CD14-positive monocyte (primary cell): Measurements from ENCODE around the gene CRAT. TPM values are rescaled to one million over a fixed set of nuclear protein-coding genes. Genes with fewer than 3 reads are reported as not detected.

Experiments used
- DNase-seq, 3 donors: peaks; one replicate each; pipeline ENCODE4 v3.0.0-alpha.2; 2011 to 2022
- H2AFZ ChIP-seq: 2 replicates; pipeline ENCODE4 v1.6.0; 2012; ENCODE audit warnings: mild to moderate bottlenecking, low read depth, low read length, inconsistent platforms; ENCODE audit not compliant: insufficient read depth, poor library complexity, severe bottlenecking
- H3K27ac ChIP-seq, 2 donors: 1 replicate in 1 of 2; 2 replicates in 1 of 2; pipeline ENCODE4 v1.5.1; 2012 to 2013; ENCODE audit warnings: low read length in 2 of 2, control low read depth in 1 of 2, inconsistent platforms in 1 of 2, low read depth in 1 of 2, mild to moderate bottlenecking in 1 of 2
- H3K27me3 ChIP-seq, 2 donors: one replicate each; pipeline versions ENCODE4 v1.6.0 to v1.6.1; 2011 to 2013; ENCODE audit warnings: low read length in 2 of 2; ENCODE audit not compliant: control insufficient read depth in 2 of 2, insufficient read depth in 2 of 2
- H3K36me3 ChIP-seq, 2 donors: replicated peaks in 1 of 2; 1 replicate in 1 of 2; 2 replicates in 1 of 2; pipeline versions ENCODE4 v1.5.1 to v1.6.1; 2012 to 2013; ENCODE audit warnings: low read length in 2 of 2, control low read depth in 1 of 2, inconsistent platforms in 1 of 2, mild to moderate bottlenecking in 1 of 2; ENCODE audit not compliant: insufficient read depth in 2 of 2, control insufficient read depth in 1 of 2
- H3K4me1 ChIP-seq, 2 donors: 1 replicate in 1 of 2; 2 replicates in 1 of 2; pipeline versions ENCODE4 v1.5.1 to v1.6.1; 2012 to 2013; ENCODE audit warnings: low read length in 2 of 2, control low read depth in 1 of 2, inconsistent platforms in 1 of 2, mild to moderate bottlenecking in 1 of 2, moderate library complexity in 1 of 2; ENCODE audit not compliant: insufficient read depth in 2 of 2, control insufficient read depth in 1 of 2
- H3K4me2 ChIP-seq: replicated peaks from 2 replicates; pipeline ENCODE3; 2012; ENCODE audit warnings: low read length, moderate library complexity, mild to moderate bottlenecking; ENCODE audit not compliant: poor library complexity, severe bottlenecking; ENCODE audit errors: extremely low read depth
- H3K4me3 ChIP-seq, 3 experiments: fragments of 200-600 bp in 1 of 3; sonication (generic) in 1 of 3; replicated peaks in 1 of 3; 1 replicate in 2 of 3; 2 replicates in 1 of 3; pipeline ENCODE4 v1.5.1; 2011 to 2013; ENCODE audit warnings: low read length in 3 of 3, mild to moderate bottlenecking in 3 of 3, control low read depth in 2 of 3, low read depth in 2 of 3, inconsistent platforms in 1 of 3, moderate library complexity in 1 of 3
- H3K79me2 ChIP-seq: 2 replicates; pipeline ENCODE4 v1.6.0; 2012; ENCODE audit warnings: mild to moderate bottlenecking, control low read depth, inconsistent platforms, low read length, moderate library complexity; ENCODE audit not compliant: insufficient read depth
- H3K9ac ChIP-seq: 2 replicates; pipeline ENCODE4 v1.6.0; 2017; ENCODE audit warnings: low read length, mild to moderate bottlenecking; ENCODE audit not compliant: insufficient read depth, poor library complexity, severe bottlenecking
- H3K9me3 ChIP-seq, 2 donors: replicated peaks in 1 of 2; 1 replicate in 1 of 2; 2 replicates in 1 of 2; pipeline versions ENCODE4 v1.5.1 to v1.6.1; 2012 to 2013; ENCODE audit warnings: low read length in 2 of 2, control low read depth in 1 of 2; ENCODE audit not compliant: control insufficient read depth in 1 of 2, insufficient read depth in 1 of 2
- H4K20me1 ChIP-seq: 2 replicates; pipeline ENCODE4 v1.6.0; 2012; ENCODE audit warnings: mild to moderate bottlenecking, low read length, control low read depth, moderate library complexity; ENCODE audit not compliant: insufficient read depth
- H3K27ac Mint-ChIP-seq, 7 donors: one replicate each; pipeline ENCODE4 v1.8.0; 2020; ENCODE audit warnings: mild to moderate bottlenecking in 7 of 7, mixed read lengths in 7 of 7, moderate library complexity in 6 of 7, inconsistent platforms in 2 of 7
- H3K27me3 Mint-ChIP-seq, 3 donors: one replicate each; pipeline ENCODE4 v1.8.0; 2021 to 2022; ENCODE audit warnings: low read depth in 3 of 3, mild to moderate bottlenecking in 3 of 3, mixed read lengths in 3 of 3, moderate library complexity in 3 of 3, inconsistent platforms in 1 of 3
- H3K36me3 Mint-ChIP-seq, 2 donors: one replicate each; pipeline ENCODE4 v1.8.0; 2020; ENCODE audit warnings: mixed read lengths in 2 of 2, inconsistent platforms in 1 of 2, mild to moderate bottlenecking in 1 of 2
- H3K4me1 Mint-ChIP-seq: one replicate; pipeline ENCODE4 v1.8.0; 2020; ENCODE audit warnings: mild to moderate bottlenecking, mixed read lengths
- H3K4me3 Mint-ChIP-seq, 2 donors: one replicate each; pipeline ENCODE4 v1.8.0; 2020; ENCODE audit warnings: mild to moderate bottlenecking in 2 of 2, mixed read lengths in 2 of 2, moderate library complexity in 1 of 2
- H3K9me3 Mint-ChIP-seq, 7 donors: one replicate each; pipeline ENCODE4 v1.8.0; 2020 to 2022; ENCODE audit warnings: mixed read lengths in 7 of 7, mild to moderate bottlenecking in 6 of 7, moderate library complexity in 6 of 7, inconsistent platforms in 2 of 7
- CTCF ChIP-seq: fragments of 200-600 bp; IDR thresholded peaks from one replicate; pipeline ENCODE4 v1.8.0; 2022; ENCODE audit warnings: antibody characterized with exemption, mild to moderate bottlenecking
- WGBS: methylation state at CpG from one replicate; pipeline ENCODE4 v1.1.5; 2013; ENCODE audit warnings: missing lambda C conversion rate; ENCODE audit not compliant: insufficient coverage; 5-methylcytosine and 5-hydroxymethylcytosine counted together
- intact Hi-C, 2 donors: fragments of 100-400 bp; cut with micrococcal nuclease; formaldehyde crosslinking; loops; one replicate each; pipeline versions ENCODE4 v1.15.0 to v1.15.1; 2023
- polyA plus RNA-seq, 3 donors: library from polyadenylated mRNA; depleted of rRNA in 1 of 3; unstranded in 2 of 3; stranded (reverse) in 1 of 3; fragments of 300-500 nt in 2 of 3; fragments of >200 nt in 1 of 3; fragmentation: Illumina TruSeq in 2 of 3; gene quantifications; 1 replicate in 2 of 3; 2 replicates in 1 of 3; pipeline ENCODE4 v1.2.3, GENCODE V29; 2012 to 2021

The CRAT gene
- polyA plus RNA-seq, 3 donors: 12.2 to 19.4 (median 15.0) TPM

- no peak overlapping the region for H3K4me2 ChIP-seq
- H4K20me1 ChIP-seq: no peaks in the 10 kb centered on the region
- peaks cover 23 to 28% of the 10 kb centered on the region in 2 donors for H3K36me3 ChIP-seq
- Mint-ChIP-seq H3K4me1 (peaks cover 21% of the 10 kb centered on the region), H3K27ac (peak overlapping the region in 2 of 7 donors; percentile 71 to 78), H3K27me3 (peaks cover 0 to 2% (median 0%) of the 10 kb centered on the region in 3 donors), H3K9me3 (peaks cover 0 to 3% (median 0%) of the 10 kb centered on the region in 7 donors), H3K4me3 (no peak overlapping the region), H3K36me3 (peaks cover 15 to 43% of the 10 kb centered on the region in 2 donors)
- no peak overlapping the region for H3K4me3 ChIP-seq
- intact Hi-C loops: no loop called here
- 86% methylated on average over 18 of the region's 21 CpGs for WGBS
- peak in 1 of 3 donors; percentile 2 for DNase-seq
- H2AFZ ChIP-seq: no peak overlapping the region
- no peak overlapping the region for H3K9ac ChIP-seq
- no peaks in the 10 kb centered on the region for H3K79me2 ChIP-seq
- no peak for TF ChIP-seq CTCF
- H3K4me1 ChIP-seq: peaks cover 18 to 20% of the 10 kb centered on the region in 2 donors
- no peaks in the 10 kb centered on the region for H3K9me3 ChIP-seq
- no peaks in the 10 kb centered on the region for H3K27me3 ChIP-seq
- no peak overlapping the region for H3K27ac ChIP-seq
Observed at GRCh38 chr9:129070696-129071525, 39.7 kb downstream of the CRAT start.

GRCh38 chr9:129069862-129070641 is 40.5 kb downstream of the CRAT start:
- H3K36me3 Mint-ChIP-seq: peaks cover 20 to 52% of the 10 kb centered on the region in 2 donors

More at GRCh38 chr9:129069862-129070641, 40.5 kb downstream of the CRAT start:
- H3K9me3 Mint-ChIP-seq: peaks cover 0 to 3% (median 0%) of the 10 kb centered on the region in 7 donors
- DNase-seq: peak in 1 of 3 donors; percentile 5
- peaks cover 0 to 2% (median 0%) of the 10 kb centered on the region in 3 donors for H3K27me3 Mint-ChIP-seq
- peak overlapping the region; percentile 63 to 65 for H3K27ac ChIP-seq
- intact Hi-C loops: no loop called here
- no peak for TF ChIP-seq CTCF
- H3K79me2 ChIP-seq: no peaks in the 10 kb centered on the region
- H3K4me2 ChIP-seq: peak overlapping the region; percentile 70
- peaks cover 21% of the 10 kb centered on the region for H3K4me1 Mint-ChIP-seq
- no peaks in the 10 kb centered on the region for H3K27me3 ChIP-seq
- peaks cover 18 to 20% of the 10 kb centered on the region in 2 donors for H3K4me1 ChIP-seq
- no peak overlapping the region for H3K4me3 Mint-ChIP-seq
- no peak overlapping the region for H3K4me3 ChIP-seq
- H3K9ac ChIP-seq: peak overlapping the region; percentile 58
- no peaks in the 10 kb centered on the region for H3K9me3 ChIP-seq
- H4K20me1 ChIP-seq: no peaks in the 10 kb centered on the region
- peak overlapping the region in 6 of 7 donors; percentile 63 to 85 (median 78) for H3K27ac Mint-ChIP-seq
- H2AFZ ChIP-seq: no peak overlapping the region
- peaks cover 32 to 35% of the 10 kb centered on the region in 2 donors for H3K36me3 ChIP-seq
- WGBS: 82% methylated on average over 21 of the region's 26 CpGs
